Suppressor macrophage (primary cell): Measurements from ENCODE around the gene KRTAP5-6.
"Not testable (repeated sequence)": the region's sequence is repeated elsewhere in the genome, so short reads cannot be mapped to it uniquely, and the experiment has no call there.

Source experiments
- DNase-seq, 4 experiments: peaks; one replicate each; pipeline ENCODE4 v3.0.0-alpha.2; 2020 to 2022

The KRTAP5-6 gene

GRCh38 chr11:1661454-1662269, 35.3 kb upstream of the KRTAP5-6 start:
- not testable (repeated sequence) for DNase-seq

GRCh38 chr11:1662699-1663283, 34.2 kb upstream of the KRTAP5-6 start:
- not testable (repeated sequence) for DNase-seq

- no peak for DNase-seq
Observed at GRCh38 chr11:1665313-1665712, 31.7 kb upstream of the KRTAP5-6 start.

GRCh38 chr11:1667121-1667850, 29.7 kb upstream of the KRTAP5-6 start:
- DNase-seq = no peak

- peak in 2 of 4 experiments; percentile 31 to 41 for DNase-seq
Observed at GRCh38 chr11:1667906-1668305, 29.1 kb upstream of the KRTAP5-6 start.

GRCh38 chr11:1668911-1669473, 28.0 kb upstream of the KRTAP5-6 start:
- DNase-seq = no peak

GRCh38 chr11:1669546-1670218, 27.3 kb upstream of the KRTAP5-6 start:
- no peak for DNase-seq

- DNase-seq = not testable (repeated sequence)
Observed at GRCh38 chr11:1670457-1670856, 26.5 kb upstream of the KRTAP5-6 start.

- DNase-seq = no peak
Observed at GRCh38 chr11:1670905-1671371, 26.1 kb upstream of the KRTAP5-6 start.

GRCh38 chr11:1671658-1672057, 25.3 kb upstream of the KRTAP5-6 start:
- DNase-seq = no peak

- DNase-seq = no peak
Observed at GRCh38 chr11:1672613-1673350, 24.2 kb upstream of the KRTAP5-6 start.

- DNase-seq = no peak
Observed at GRCh38 chr11:1673446-1674172, 23.4 kb upstream of the KRTAP5-6 start.

- no peak for DNase-seq
Observed at GRCh38 chr11:1674173-1675131, 22.5 kb upstream of the KRTAP5-6 start.

GRCh38 chr11:1675536-1676228, 21.3 kb upstream of the KRTAP5-6 start:
- no peak for DNase-seq

GRCh38 chr11:1676229-1676740, 20.7 kb upstream of the KRTAP5-6 start:
- no peak for DNase-seq

- DNase-seq = no peak
Observed at GRCh38 chr11:1679881-1680280, 17.1 kb upstream of the KRTAP5-6 start.

GRCh38 chr11:1682225-1682905, 14.6 kb upstream of the KRTAP5-6 start:
- DNase-seq = peak in 1 of 4 experiments; percentile 23

- DNase-seq = not testable (repeated sequence)
Observed at GRCh38 chr11:1683216-1683615, 13.8 kb upstream of the KRTAP5-6 start.
